22Rv1 (cell line): ENCODE results near the gene PPP1R14C.

Source experiments
- CTCF ChIP-seq: fragments of 450-650 bp; IDR thresholded peaks from 2 replicates; pipeline ENCODE4 v1.5.1; 2017; ENCODE audit warnings: mild to moderate bottlenecking
- ZFX ChIP-seq: fragments of 450-650 bp; IDR thresholded peaks from 2 replicates; pipeline ENCODE4 v1.6.1; 2017; ENCODE audit warnings: antibody characterized with exemption, borderline replicate concordance

- TF ChIP-seq CTCF (no peak), ZFX (no peak)
Observed at GRCh38 chr6:150152891-150153876, 10.3 kb downstream of the PPP1R14C start.
